ENCODE measurements around the gene NHLRC4.
A peak's percentile ranks its signal among the peaks of the same experiment; 100 is the strongest.

DNA sequence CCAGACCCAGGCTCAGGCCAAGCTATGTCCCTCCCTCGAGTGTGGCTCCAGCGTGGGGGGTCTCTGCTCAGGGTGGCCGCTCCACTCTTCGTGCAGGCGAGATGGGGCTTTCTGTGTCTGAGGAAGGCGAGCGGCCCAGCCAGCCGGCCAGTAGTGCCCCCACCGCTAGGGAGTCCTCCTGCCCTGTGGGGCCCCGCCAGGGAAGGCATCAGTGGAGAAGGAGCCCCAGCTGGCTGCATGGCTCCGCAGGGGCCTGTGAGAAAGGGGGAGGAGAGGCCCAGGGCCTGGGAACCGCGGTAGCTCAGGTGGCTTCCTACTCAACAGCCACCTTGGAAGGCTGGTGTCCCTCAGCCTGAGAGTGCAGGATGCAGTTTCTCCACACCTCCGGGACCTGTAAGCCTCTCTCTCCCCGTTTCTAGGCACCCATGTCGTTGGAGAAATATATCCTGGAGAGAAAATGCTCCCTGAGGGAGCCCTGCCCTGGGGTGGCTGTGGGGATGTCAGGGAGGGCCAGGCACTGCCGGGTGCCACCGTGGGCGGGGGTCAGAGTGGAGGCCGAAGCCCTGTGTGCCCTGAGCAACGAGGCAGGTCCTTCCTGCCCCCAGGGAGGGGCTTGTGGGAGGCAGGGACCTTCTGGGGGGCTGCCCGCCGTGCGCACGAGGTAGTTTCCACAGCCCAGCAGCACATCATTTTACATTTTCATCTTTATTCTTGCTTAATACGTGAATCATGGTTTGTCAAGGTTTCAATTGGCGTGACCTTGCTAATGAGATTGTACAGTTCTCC, 6.3 kb downstream of the NHLRC4 start:
- TF ChIP-seq, protein P1, sequence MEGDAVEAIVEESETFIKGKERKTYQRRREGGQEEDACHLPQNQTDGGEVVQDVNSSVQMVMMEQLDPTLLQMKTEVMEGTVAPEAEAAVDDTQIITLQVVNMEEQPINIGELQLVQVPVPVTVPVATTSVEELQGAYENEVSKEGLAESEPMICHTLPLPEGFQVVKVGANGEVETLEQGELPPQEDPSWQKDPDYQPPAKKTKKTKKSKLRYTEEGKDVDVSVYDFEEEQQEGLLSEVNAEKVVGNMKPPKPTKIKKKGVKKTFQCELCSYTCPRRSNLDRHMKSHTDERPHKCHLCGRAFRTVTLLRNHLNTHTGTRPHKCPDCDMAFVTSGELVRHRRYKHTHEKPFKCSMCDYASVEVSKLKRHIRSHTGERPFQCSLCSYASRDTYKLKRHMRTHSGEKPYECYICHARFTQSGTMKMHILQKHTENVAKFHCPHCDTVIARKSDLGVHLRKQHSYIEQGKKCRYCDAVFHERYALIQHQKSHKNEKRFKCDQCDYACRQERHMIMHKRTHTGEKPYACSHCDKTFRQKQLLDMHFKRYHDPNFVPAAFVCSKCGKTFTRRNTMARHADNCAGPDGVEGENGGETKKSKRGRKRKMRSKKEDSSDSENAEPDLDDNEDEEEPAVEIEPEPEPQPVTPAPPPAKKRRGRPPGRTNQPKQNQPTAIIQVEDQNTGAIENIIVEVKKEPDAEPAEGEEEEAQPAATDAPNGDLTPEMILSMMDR (tag by site-specific recombination; IDR thresholded peaks at IDR 0.05), result no peak
- TF ChIP-seq, protein P2, sequence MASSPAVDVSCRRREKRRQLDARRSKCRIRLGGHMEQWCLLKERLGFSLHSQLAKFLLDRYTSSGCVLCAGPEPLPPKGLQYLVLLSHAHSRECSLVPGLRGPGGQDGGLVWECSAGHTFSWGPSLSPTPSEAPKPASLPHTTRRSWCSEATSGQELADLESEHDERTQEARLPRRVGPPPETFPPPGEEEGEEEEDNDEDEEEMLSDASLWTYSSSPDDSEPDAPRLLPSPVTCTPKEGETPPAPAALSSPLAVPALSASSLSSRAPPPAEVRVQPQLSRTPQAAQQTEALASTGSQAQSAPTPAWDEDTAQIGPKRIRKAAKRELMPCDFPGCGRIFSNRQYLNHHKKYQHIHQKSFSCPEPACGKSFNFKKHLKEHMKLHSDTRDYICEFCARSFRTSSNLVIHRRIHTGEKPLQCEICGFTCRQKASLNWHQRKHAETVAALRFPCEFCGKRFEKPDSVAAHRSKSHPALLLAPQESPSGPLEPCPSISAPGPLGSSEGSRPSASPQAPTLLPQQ (tag by site-specific recombination; IDR thresholded peaks at IDR 0.05), result 0 out of 2 replicates have a peak, but pooled peaks have one; percentile 33
- TF ChIP-seq YY1 (tag by site-specific recombination; IDR thresholded peaks at IDR 0.05), result no peak
- no peak for TF ChIP-seq ZNF146 (tag by site-specific recombination; IDR thresholded peaks at IDR 0.05)
- TF ChIP-seq ZNF830 (tag by site-specific recombination; IDR thresholded peaks at IDR 0.05; ENCODE audit: low read depth), result no peak
- TF ChIP-seq, protein P3, sequence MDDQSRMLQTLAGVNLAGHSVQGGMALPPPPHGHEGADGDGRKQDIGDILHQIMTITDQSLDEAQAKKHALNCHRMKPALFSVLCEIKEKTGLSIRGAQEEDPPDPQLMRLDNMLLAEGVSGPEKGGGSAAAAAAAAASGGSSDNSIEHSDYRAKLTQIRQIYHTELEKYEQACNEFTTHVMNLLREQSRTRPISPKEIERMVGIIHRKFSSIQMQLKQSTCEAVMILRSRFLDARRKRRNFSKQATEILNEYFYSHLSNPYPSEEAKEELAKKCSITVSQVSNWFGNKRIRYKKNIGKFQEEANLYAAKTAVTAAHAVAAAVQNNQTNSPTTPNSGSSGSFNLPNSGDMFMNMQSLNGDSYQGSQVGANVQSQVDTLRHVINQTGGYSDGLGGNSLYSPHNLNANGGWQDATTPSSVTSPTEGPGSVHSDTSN (CRISPR knock-in tag; IDR thresholded peaks at IDR 0.05), result no peak
- no peak for TF ChIP-seq ZEB2 (tag by site-specific recombination; IDR thresholded peaks at IDR 0.05)

Measured in HEK293 (cell line).